Activated naive CD4-positive, alpha-beta T cell treated with anti-CD3 and anti-CD28 coated beads, Interleukin-2, amount 50 U/mL, for 72 hours (primary cell): ENCODE results near the gene TAF15. TPM values are rescaled to one million over a fixed set of nuclear protein-coding genes. Genes with fewer than 3 reads are reported as not detected.
A peak's percentile ranks its signal among the peaks of the same experiment; 100 is the strongest.

Experiments used
- ATAC-seq, 2 donors: fragments of 150-1000 bp; cut with Tn5 transposase; 2 replicates each; pipeline ENCODE4 v1.10.0; 2021; ENCODE audit warnings: mild to moderate bottlenecking in 2 of 2, moderate library complexity in 2 of 2
- DNase-seq, 2 donors: peaks; one replicate each; pipeline ENCODE4 v3.0.0; 2021 to 2022; ENCODE audit warnings: low spot score in 2 of 2
- H3K27ac Mint-ChIP-seq, 2 donors: one replicate each; pipeline ENCODE4 v1.8.0; 2022; ENCODE audit warnings: mild to moderate bottlenecking in 2 of 2, mixed read lengths in 2 of 2
- H3K36me3 Mint-ChIP-seq, 2 donors: one replicate each; pipeline ENCODE4 v1.8.0; 2022; ENCODE audit warnings: mixed read lengths in 2 of 2
- H3K9me3 Mint-ChIP-seq, 2 donors: one replicate each; pipeline ENCODE4 v1.8.0; 2022; ENCODE audit warnings: mixed read lengths in 2 of 2
- total RNA-seq, 2 donors: library from RNA; stranded (reverse); gene quantifications; one replicate each; pipeline ENCODE4 v1.2.3, GENCODE V29; 2022

The TAF15 gene
- total RNA-seq, 2 donors from 2014 or later = 283 to 312 TPM

GRCh38 chr17:35875072-35875799 lies 66.0 kb downstream of the TAF15 start:
- DNase-seq (no peak), ATAC-seq (no peak)
- Mint-ChIP-seq H3K9me3 (no peaks in the 10 kb centered on the region), H3K36me3 (no peaks in the 10 kb centered on the region), H3K27ac (peak overlapping the region; percentile 62 to 68)

- ATAC-seq (no peak), DNase-seq (no peak)
- Mint-ChIP-seq H3K9me3 (no peaks in the 10 kb centered on the region), H3K27ac (peak overlapping the region; percentile 62 to 68), H3K36me3 (no peaks in the 10 kb centered on the region)
Observed at GRCh38 chr17:35875800-35876139, 66.5 kb downstream of the TAF15 start.

GRCh38 chr17:35876534-35876933 lies 67.2 kb downstream of the TAF15 start:
- no peak for ATAC-seq

GRCh38 chr17:35877345-35878029 lies 68.2 kb downstream of the TAF15 start:
- peak overlapping the region in 1 of 2 donors; percentile 57 for H3K27ac Mint-ChIP-seq
- no peaks in the 10 kb centered on the region for H3K36me3 Mint-ChIP-seq
- no peak for DNase-seq
- no peaks in the 10 kb centered on the region for H3K9me3 Mint-ChIP-seq
- ATAC-seq = no peak

More at GRCh38 chr17:35876534-35876933, 67.2 kb downstream of the TAF15 start:
- Mint-ChIP-seq H3K27ac (no peak overlapping the region), H3K36me3 (no peaks in the 10 kb centered on the region), H3K9me3 (no peaks in the 10 kb centered on the region)
- no peak for DNase-seq

GRCh38 chr17:35878361-35878760 lies 69.1 kb downstream of the TAF15 start:
- Mint-ChIP-seq H3K9me3 (no peaks in the 10 kb centered on the region), H3K36me3 (no peaks in the 10 kb centered on the region), H3K27ac (peak overlapping the region; percentile 29 to 57)
- DNase-seq = no peak
- no peak for ATAC-seq

- Mint-ChIP-seq H3K27ac (peak within 1 kb of the TSS; percentile 83 to 92), H3K36me3 (no peaks in the 10 kb centered on the region), H3K9me3 (no peaks in the 10 kb centered on the region)
- ATAC-seq (peak; percentile 88 to 91), DNase-seq (peak in 1 of 2 donors; percentile 46)
Observed at GRCh38 chr17:35879773-35880654, 70.7 kb downstream of the TAF15 start, which contains the start of gene CCL5. Gene CCL5, minus strand, starts transcription at chr17:35880360.

GRCh38 chr17:35889241-35889640 lies 80.0 kb downstream of the TAF15 start:
- Mint-ChIP-seq H3K36me3 (no peaks in the 10 kb centered on the region), H3K9me3 (no peaks in the 10 kb centered on the region), H3K27ac (peak overlapping the region; percentile 29 to 57)
- peak; percentile 52 to 76 for ATAC-seq
- peak in 1 of 2 donors; percentile 24 for DNase-seq

GRCh38 chr17:35889818-35890773 lies 80.8 kb downstream of the TAF15 start:
- no peaks in the 10 kb centered on the region for H3K36me3 Mint-ChIP-seq
- ATAC-seq = no peak
- DNase-seq = no peak
- no peaks in the 10 kb centered on the region for H3K9me3 Mint-ChIP-seq
- H3K27ac Mint-ChIP-seq = peak overlapping the region; percentile 57 to 66

- Mint-ChIP-seq H3K27ac (no peak overlapping the region), H3K9me3 (no peaks in the 10 kb centered on the region), H3K36me3 (no peaks in the 10 kb centered on the region)
- DNase-seq (no peak), ATAC-seq (peak; percentile 35 to 66)
Observed at GRCh38 chr17:35890774-35891155, 81.5 kb downstream of the TAF15 start.

GRCh38 chr17:35891269-35891668 lies 82.0 kb downstream of the TAF15 start:
- H3K9me3 Mint-ChIP-seq = no peaks in the 10 kb centered on the region
- H3K36me3 Mint-ChIP-seq = no peaks in the 10 kb centered on the region
- DNase-seq = no peak
- no peak overlapping the region for H3K27ac Mint-ChIP-seq
- ATAC-seq = no peak

GRCh38 chr17:35892091-35893035 lies 83.1 kb downstream of the TAF15 start:
- Mint-ChIP-seq H3K9me3 (no peaks in the 10 kb centered on the region), H3K36me3 (no peaks in the 10 kb centered on the region), H3K27ac (peak overlapping the region in 1 of 2 donors; percentile 30)
- ATAC-seq = peak; percentile 50 to 61
- peak in 1 of 2 donors; percentile 26 for DNase-seq

GRCh38 chr17:35893751-35894150 lies 84.5 kb downstream of the TAF15 start:
- ATAC-seq (no peak), DNase-seq (no peak)
- Mint-ChIP-seq H3K36me3 (no peaks in the 10 kb centered on the region), H3K9me3 (no peaks in the 10 kb centered on the region), H3K27ac (no peak overlapping the region)

- Mint-ChIP-seq H3K36me3 (no peaks in the 10 kb centered on the region), H3K9me3 (no peaks in the 10 kb centered on the region), H3K27ac (no peak overlapping the region)
- no peak for ATAC-seq
- DNase-seq = no peak
Observed at GRCh38 chr17:35894206-35894605, 84.9 kb downstream of the TAF15 start.

- DNase-seq (peak in 1 of 2 donors; percentile 59), ATAC-seq (peak; percentile 31 to 73)
- Mint-ChIP-seq H3K9me3 (no peaks in the 10 kb centered on the region), H3K36me3 (no peaks in the 10 kb centered on the region), H3K27ac (no peak overlapping the region)
Observed at GRCh38 chr17:35895636-35896587, 86.6 kb downstream of the TAF15 start.
